ENCODE data around the gene BMF.

The BMF gene

DNA sequence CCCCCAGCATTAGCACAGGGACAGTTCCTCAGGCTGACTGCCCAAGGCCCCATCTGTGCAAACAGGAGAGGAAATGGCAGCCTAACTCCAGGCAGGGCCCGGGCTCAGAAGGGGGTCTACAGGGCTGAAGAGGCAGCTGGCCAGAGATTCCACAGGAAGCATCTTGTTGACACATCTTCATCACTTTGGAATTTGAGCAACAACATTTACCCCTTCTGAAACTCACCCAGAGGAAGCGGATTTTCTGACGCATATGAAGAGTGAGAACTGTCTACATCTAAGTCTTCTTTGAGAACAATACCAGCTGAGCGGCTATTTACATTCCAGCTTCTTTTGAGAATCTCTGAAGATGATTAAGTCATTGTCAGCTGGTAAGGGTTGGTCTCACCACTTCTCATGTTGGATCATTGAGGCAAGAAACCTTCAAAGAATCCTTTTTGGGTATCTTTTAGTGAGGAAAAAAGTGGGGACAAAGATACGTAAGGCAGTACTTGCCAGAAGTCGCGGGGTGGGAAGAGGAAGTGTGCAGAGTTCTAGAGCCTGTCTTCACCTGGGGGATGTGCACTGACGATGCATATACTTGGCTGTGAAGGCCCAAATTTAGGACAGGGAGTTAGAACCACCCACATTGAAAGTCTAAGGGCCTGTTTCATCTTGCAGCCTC is 44.3 kb downstream of the BMF start:
- no peak for DNase-seq

DNA sequence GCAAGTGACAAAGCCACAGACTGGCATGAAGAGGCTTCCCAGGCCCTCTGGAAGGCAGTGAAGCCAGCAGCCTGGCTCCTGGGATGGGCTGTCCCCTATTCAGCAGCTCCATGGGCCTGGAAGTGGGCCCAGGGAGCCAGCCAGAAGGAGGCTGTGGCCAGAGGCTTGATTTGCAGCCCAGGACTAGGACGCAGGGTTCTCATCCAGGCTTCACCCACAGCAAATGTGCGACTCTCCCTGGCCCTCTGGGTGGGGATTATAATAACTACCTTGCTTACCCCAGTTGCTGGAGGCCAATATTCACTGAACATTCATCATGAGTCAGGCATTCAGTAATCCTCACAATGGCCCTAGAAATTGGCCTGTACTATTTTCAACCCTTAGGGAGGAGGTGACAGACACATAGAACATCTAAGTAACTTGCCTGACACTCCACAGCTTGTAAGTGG is 45.1 kb downstream of the BMF start:
- DNase-seq = no peak

DNA sequence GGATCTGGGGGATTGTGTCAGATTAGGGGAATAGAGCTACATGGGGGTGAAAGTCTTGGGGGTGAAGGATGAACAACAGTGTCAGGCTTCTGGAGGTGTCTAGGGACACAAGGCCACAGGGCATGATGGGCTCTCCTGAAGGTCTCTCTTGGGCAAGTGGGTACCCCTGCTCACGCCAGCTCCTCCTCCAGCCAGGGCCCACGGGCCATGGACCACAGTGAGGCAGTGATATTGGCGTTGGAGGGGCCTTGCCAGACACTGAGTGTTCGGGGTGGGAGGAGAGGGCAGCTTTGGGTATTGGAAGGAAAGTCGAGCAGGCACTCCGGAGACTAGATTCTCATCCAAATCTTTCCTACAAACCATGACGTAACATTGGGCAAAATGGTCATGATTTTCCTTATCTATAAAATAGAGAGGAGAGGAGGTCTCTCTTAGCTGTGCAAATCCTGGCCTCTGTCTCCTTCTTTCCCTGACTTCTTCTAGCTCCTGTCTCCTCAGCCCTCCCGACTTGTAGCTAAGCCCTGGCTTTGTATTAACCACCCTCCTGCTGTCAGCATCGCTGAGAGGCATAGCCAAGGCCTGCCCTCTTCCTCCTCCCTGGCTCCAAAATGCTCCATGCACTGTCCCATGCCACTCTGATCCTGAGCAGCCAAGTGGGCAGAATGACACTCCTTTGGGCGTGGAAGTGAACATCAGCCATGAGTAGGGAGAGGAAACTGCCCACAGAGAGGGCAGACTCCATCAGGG is 45.7 kb downstream of the BMF start:
- no peak for DNase-seq

DNA sequence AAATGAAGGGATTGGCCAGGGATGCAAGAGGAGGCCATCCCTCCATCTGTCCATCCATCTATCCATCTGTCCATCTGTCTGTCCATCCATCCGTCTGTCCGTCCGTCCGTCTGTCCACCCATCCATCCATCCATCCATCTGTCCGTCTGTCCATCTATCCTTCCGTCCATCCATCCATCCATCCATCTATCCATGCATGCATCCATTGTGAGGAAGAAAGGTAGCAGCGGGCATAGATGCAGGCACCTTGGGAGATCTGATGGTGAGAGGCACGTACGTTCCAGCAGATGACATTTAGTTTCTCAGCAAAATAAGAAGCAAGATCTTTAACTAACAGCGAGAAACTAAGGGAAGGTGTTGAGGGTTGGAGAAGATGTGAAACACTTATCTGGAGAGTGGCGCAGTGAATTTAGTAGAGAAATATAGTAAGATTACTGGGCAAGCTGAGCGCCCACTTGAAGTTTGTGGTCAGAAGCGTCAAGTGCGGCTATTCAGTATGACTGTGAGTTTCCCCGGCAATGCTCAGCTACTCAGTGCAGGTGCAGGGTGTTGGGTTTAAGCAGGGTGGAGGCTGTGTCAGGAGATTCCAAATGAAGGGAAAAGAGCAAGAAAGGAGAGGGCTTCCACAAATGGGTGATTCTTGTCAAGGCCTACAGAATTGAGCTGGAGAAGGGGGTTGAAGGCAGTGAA is 47.3 kb downstream of the BMF start:
- DNase-seq = no peak

DNA sequence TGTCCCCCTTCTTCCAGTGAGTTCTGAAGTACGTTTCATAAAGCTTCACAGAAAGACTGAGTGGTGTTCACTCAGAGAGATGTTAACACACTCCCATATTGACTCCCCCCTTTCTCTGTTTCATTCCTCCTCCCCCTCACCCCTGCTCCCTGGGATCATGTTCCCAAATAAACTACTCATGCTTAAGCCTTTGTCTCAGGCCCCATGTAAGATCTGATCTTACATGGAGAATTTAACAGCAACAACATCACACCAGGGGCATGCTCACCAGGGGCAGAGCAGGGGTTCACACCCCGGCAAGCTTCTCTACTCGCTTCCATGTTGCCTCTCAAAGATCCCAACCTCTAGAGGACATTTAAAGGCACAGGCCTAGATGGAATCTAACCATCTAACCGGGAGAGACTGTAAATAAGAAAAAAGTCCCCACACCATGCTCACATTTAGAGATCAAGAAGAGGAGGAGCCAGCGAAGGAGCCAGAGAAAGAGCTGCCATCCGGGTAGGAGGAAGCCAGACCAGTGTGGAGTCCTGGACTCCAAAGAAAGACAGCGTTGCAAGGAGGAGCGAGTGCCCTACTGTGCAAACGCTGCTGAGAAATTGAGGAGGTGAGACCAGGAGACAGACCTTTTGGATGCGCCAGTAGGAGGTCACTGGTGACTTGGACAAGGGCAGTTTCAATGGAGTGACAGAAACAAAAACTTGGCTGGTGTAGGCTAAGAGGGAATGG is 48.3 kb downstream of the BMF start:
- no peak for DNase-seq

DNA sequence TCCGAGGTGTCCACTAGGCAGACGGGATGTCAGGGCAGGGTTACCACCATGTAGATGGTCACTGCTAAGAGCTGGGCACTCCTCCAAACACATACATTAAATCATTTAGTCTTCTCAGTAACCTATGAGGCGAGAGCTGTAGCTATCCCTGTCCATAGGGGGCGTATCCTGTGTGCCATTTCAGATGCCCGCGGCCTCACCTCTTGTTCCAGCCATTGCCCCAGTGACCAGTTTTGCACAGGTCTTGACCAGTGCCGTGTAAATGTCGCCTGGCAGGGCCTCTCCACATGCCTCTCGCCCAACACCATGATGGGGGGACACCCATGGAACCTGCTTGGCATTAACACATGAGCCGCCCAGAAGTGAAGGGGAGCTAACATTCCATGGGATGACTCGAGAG is 48.9 kb downstream of the BMF start:
- no peak for DNase-seq

DNA sequence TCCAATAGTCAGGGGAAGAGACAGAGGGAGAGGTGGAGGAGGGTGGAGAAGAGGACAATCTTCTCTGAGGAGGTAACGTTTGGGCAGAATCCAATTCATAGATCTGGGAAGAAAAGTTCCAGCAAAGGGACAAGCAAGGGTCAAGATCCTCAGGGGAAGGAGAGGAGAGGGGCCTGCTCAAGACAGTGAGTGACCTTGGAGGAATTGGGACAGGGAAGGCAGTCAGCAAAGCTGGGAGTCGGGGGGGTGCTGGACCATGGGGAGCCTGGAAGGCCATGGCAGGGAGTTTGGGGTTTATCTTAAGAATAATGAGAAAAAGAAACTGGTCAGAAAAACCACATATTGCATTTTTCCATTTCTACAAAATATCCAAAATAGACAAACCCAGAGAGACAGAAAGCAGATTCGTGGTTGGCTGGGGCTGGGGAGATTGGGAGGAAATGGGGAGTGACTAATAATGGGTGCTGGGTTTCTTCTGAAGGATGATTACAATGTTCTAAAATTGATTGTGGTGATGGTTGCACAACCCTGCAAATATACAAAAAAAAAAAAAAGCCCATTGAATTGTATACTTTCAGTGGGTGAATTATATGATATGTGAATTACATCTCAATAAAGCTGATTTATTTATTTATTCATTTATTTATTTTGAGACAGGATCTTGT is 50.1 kb downstream of the BMF start:
- no peak for DNase-seq

DNA sequence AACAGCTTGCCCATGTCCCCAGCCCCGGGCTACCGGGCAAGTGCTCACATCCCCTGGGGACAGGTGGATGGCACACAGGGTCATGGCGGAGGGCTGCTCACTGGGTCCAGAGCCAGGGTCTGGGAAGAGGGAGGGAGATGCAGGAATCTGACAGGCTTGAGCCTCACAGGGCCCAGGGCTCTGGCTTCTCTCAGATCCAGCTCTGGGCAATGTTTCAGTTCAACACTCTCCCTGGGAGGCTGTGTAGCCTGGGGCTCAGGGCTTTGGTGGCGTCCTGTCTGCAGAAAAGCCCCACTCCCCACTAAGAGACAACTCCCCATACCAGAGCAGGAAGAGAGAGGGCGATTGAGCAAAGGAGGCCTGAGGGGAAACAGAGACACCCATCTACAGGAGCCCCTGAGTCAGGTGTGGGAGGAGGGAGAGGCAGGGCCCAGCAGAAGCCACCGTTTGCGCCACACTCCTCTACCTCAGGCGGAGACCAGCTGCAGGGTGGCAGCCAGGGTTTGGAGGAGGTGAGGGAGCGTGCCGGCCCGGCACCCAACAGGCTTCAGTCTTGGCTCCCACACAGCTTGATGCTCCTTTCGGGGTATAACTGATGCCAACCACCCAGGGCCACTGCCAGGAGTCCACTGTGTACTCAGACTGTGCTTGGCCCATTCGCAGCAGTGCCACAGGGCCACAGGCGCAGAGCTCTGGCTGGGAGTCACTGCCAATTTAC is 52.9 kb downstream of the BMF start:
- no peak for DNase-seq

DNA sequence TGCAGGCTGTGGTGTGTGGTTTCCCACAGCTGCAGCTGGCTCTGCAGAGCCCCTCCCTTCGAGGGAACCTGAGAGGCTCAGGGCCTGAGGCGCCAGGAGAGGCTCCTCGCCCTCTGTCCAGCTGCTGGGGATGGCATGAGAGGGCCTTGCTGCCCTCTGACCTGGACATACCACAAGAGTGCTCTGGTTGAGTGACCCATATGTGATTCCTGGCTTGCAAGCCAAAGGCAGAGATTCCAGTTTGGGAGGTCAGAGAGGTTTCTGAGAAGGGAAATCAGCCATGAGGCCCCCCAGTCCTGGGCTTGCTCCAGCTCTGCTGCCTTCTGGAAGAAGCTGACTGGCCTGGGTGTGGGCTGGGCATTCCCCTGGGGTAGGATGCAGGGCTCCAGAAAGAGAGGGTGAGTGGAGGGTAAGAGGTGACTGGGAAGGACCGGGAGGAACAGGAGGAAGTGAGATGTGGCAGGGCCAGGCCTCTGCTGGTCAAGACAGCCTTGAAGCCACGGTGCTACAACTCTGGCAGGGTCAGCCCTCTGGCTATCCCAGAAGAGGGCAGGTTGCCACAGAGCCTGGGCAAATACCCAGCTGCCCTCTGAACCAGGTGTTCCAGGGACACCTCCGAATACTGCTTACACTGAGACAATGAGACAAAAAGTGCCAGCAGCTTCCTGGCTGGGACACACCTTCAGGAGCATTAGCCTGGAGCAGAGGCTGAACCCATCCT is 53.7 kb downstream of the BMF start:
- DNase-seq = peak in 1 of 2 donors; percentile 43

DNA sequence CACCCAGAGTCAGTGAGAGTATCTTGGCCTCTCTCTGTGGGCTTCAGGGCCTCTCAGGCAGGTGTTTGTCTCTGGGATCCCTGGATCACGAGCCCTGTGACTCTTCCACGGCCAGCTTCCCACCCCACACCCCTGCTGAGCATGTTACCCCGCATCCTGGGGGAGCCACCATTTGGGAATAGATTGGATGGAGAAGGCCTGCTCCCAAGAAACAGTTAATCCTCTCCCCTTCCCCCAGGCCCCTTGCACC is 54.1 kb downstream of the BMF start:
- no peak for DNase-seq

DNA sequence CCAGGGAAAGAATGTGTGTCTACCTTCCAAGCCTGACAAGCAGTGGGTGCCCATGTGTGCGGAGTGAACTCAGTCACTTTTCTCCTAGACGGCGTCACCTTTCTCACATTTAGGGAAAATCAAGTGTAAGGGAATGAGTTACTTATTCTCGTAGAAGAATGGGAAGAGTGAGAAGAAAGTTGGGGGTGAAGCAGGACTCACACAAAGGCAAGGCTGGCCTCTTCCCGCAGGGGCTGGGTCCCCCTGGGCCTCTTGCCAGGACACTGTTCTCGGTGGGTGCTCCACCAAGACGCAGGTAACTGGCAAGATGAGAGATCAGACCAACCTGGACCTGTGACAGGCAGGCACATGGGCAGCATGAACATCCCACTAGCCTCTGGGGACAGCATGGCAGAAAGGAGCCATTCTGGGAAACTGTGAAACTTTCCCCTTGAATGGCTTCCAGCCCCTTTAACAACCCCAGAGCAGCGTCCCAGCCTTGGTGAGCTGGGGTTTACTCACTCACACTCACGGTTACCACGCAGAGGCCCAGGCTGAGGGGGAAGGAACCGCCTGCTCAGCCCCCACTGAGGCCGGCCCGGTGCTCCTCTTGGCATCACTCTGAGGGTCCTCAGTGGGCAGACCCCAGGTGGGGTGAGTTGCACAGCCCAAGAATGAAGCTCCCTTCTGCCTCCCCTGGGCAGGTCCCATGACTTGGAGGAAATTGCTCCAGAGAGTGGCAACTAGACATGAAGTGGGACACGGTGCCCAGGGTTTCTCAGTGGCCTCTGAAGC is 54.7 kb downstream of the BMF start:
- no peak for DNase-seq

DNA sequence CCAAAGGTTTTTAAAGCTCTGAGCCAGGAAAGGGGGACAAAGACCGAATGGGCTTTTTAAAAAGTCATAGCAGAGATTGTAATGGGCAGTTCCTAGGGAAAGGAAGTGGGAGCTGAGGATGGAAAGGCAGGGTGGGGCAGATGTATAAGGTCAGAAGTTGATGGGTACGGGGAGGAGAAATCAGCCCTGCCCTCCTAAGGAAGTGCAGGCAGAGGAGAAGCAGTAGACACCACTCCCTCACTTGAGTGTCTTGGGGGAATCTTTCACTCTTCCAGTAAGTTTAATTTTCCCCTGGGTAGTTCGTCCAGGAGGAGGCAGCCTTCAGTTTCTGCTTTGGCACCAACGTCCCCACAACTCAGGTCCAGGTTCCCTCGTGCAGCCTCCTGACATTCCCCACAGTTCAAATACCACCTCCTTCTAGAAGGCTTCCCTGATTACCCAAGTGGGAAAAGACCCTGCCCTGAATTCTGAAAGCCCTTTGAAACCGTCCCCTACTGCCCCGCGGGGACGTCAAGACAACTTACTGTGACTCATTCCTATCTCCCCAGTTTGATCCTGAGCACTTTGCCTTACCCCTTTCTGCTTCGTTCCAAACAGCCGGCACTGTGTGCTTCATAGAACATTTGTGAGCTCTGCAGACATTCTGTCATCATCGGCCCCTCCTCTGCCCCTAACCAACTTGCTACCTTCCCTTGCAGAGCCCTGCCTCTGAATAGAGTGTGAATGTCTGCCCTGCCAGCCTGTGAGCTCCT is 55.4 kb downstream of the BMF start:
- DNase-seq = no peak

DNA sequence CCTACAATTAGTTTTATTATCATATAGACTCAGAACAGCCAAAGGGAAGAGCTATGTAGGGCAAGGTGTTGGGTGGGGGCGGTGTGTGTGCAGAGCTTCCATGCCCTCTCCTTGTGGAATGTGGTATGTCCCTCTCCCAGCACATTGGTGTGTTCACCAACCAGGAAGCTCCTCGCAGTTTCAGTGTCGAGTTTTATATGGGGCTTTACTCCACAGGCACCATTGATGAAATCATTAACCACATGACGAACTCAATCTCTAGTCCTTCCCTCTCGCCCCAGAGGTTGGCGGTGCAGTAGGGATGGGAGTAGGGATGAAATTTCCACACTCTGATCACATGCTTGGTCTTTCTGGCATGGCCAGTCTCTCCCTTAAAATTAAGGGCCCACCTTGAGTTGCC is 56.1 kb downstream of the BMF start:
- DNase-seq = no peak

DNA sequence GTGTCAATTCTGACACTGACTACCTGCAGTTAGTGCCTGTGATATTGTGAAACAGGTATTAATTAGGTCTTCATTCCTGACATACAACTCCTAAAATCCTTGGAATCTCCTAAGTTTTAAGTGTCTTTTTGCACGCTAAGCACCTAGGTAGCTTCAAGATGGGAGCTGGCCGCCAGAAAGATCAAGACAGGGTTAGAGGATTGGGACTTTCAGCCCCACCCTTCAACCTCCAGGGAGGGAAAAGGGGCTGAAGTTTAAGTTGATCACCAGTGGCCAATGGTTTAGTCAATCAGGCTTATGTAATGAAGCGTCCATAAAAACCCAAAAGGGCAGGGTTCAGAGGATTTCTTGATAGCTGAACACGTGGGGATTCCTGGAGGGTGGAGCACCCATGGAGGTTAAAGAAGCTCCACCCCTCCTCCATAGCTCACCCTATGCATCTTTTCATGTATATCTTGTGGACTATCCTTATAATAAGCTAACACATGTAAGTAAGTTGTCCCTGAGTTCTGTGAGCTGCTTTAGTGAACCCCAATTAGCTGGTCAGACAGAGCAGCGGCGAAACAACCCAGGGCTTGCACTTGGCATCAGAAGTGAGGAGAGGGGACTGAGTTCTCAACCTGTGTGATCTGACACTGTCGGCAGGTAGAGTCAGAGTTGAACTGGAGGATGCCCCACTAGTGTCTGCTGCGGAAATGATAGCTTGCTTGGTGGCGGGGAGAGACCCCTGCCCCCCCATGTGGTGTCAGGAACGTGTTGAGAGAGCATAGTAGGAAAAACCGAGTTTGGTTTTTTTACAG is 56.9 kb downstream of the BMF start:
- DNase-seq = no peak

DNA sequence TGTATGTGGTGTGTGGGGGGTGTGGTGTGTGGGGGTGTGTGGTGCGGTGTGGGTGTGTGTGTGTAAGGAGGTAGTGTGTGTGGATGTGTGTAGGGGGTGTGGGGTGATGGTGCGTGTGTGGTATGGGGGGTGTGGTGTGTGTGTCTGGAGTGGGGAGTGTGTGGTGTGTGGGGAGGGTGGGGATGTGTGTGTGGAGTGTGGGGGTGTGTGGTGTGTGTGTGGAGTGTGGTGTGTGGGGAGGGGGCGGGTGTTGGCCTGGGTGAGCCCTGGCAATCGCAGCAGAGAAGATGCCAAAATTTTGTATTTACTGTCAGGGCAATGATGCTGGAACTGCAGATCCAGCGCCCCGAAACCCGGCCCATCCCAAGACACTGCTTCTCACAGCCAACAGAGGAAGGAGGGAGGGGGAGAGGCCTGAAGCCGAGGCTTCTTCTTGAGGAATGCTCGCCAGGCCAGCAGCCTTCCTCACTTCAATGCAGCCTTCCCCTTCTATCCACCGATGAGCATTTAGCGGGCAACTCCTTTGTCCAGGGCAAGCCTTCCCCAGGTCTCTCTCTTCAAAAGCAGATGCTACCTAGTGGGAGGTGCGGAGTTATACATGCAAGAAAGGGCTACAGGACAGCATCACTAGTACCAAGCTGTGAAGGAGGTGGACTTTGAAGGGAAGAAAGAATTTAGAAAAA is 57.8 kb downstream of the BMF start:
- DNase-seq = peak in 1 of 2 donors; percentile 33

DNA sequence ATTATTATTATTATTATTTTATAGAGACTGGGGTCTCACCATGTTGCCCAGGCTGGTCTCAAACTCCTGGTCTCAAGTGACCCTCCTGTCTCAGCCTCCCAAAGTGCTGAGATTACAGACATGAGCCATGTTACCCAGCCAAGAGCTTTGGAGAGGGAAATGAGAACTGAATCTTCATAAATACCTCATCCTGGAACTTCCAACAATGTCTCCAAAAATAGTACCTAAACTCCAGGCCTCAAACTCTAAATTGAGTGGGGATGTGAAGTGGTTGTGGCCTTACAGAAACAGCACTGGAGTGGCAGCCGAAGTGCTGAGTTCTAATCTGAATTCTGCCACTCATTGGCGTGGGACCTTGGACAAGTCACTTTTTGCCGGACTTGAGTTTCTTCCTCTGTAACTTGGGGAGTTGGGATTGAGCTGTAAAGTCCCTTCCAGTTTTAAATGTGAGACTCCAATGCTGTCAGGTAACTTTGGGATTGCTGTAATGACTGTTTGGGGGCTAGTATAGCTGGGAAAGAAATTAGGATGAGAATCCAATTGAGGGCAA is 59.7 kb downstream of the BMF start:
- no peak for DNase-seq

DNA sequence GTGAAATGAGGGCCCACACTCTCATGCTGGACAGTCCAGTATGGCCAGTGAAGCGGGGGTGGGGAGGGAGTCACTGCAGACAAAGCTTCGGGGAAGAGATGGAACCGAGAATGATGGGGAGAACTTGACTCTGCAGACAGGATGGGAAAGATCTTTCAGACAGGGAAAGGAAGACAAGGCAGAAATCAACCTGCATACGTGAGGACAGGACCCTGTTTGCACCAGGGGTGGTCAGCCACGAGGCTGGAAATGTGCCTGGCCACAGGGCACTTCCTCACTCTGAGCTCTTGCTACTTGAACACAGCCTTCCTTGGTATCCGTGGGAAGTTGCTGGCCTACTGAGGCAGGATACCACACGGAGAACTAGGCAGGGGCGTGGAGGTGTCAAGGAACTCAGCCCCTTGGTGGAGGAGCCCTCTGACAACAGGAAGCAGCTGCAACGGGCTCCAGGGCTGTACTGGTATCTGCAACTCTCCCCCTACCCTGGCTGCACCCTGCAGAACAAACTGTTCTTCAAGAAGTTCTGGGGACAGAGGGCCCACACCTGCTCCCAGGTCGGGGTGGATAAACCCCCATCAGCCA is 60.4 kb downstream of the BMF start:
- peak; percentile 41 to 44 for DNase-seq

Measured in CD4-positive, alpha-beta T cell treated with Interferon alpha-2 for 1 hour (primary cell).